SK-N-SH (cell line): ENCODE measurements around the gene STK32A. TPM values are rescaled to one million over a fixed set of nuclear protein-coding genes. Genes with fewer than 3 reads are reported as not detected.

Experiments
- CTCF ChIA-PET: fragments of 300-600, 350-600 bp; formaldehyde crosslinking; extraction: SDS; loops from one replicate; lab custom pipeline; 2021; lab: Yijun Ruan, JAX
- POLR2A ChIA-PET: fragments of 350-600 bp; sonication (Branson Sonifier 250); formaldehyde crosslinking; extraction: SDS; loops from one replicate; lab custom pipeline; 2020; ENCODE audit warnings: antibody characterized with exemption, inconsistent platforms; lab: Yijun Ruan, JAX
- DNase-seq: peaks from one replicate; pipeline ENCODE4 v3.0.0; 2012
- H2AFZ ChIP-seq: fragments of 200-600 bp; sonication (generic); 2 replicates; pipeline ENCODE4 v1.8.1; 2016; ENCODE audit warnings: antibody characterized with exemption, mild to moderate bottlenecking, low read depth
- H3F3A ChIP-seq: fragments of 200-600 bp; sonication (generic); replicated peaks from 2 replicates; pipeline ENCODE3; 2016; ENCODE audit warnings: antibody characterized with exemption, mild to moderate bottlenecking; ENCODE audit not compliant: insufficient read depth
- H3K27ac ChIP-seq, 2 experiments: fragments of 200-500 bp in 1 of 2; fragments of 200-600 bp in 1 of 2; sonication (Bioruptor generic) in 1 of 2; sonication (generic), shearing (Covaris generic) in 1 of 2; 2 replicates each; pipeline versions ENCODE4 v1.5.1 to v1.6.1; 2014 to 2016; ENCODE audit warnings: low read depth in 2 of 2, inconsistent platforms in 1 of 2, low read length in 1 of 2, mild to moderate bottlenecking in 1 of 2, mixed read lengths in 1 of 2
- H3K27me3 ChIP-seq: fragments of 200-600 bp; sonication (generic), shearing (Covaris generic); 2 replicates; pipeline ENCODE4 v1.6.1; 2016; ENCODE audit warnings: mixed run types; ENCODE audit not compliant: insufficient read depth
- H3K36me3 ChIP-seq, 2 experiments: fragments of 200-500 bp in 1 of 2; fragments of 200-600 bp in 1 of 2; sonication (Bioruptor generic) in 1 of 2; sonication (generic) in 1 of 2; replicated peaks in 1 of 2; 2 replicates each; pipeline versions ENCODE3 to v1.5.1; 2014 to 2016; ENCODE audit warnings: low read length in 1 of 2, mild to moderate bottlenecking in 1 of 2; ENCODE audit not compliant: insufficient read depth in 2 of 2, control insufficient read depth in 1 of 2
- H3K4me1 ChIP-seq, 2 experiments: fragments of 200-500 bp in 1 of 2; fragments of 200-600 bp in 1 of 2; sonication (Bioruptor generic) in 1 of 2; sonication (generic), shearing (Covaris generic) in 1 of 2; 2 replicates each; pipeline versions ENCODE4 v1.5.1 to v1.6.1; 2014 to 2016; ENCODE audit warnings: low read depth in 1 of 2, low read length in 1 of 2, mixed run types in 1 of 2; ENCODE audit not compliant: insufficient read depth in 2 of 2, control insufficient read depth in 1 of 2
- H3K4me2 ChIP-seq: fragments of 200-600 bp; sonication (generic), shearing (Covaris generic); 2 replicates; pipeline ENCODE4 v1.6.1; 2017; ENCODE audit warnings: mixed run types
- H3K4me3 ChIP-seq, 2 experiments: fragments of 200-500 bp in 1 of 2; fragments of 200-600 bp in 1 of 2; sonication (Bioruptor generic) in 1 of 2; sonication (generic), shearing (Covaris generic) in 1 of 2; 2 replicates each; pipeline versions ENCODE4 v1.5.1 to v1.8.1; 2014 to 2016; ENCODE audit warnings: low read depth in 2 of 2, inconsistent platforms in 1 of 2, low read length in 1 of 2, mild to moderate bottlenecking in 1 of 2, mixed read lengths in 1 of 2, moderate library complexity in 1 of 2
- H3K79me2 ChIP-seq: fragments of 200-600 bp; sonication (generic); 2 replicates; pipeline ENCODE4 v1.8.1; 2017; ENCODE audit warnings: mild to moderate bottlenecking; ENCODE audit not compliant: insufficient read depth
- H3K9ac ChIP-seq: fragments of 200-600 bp; sonication (generic); 2 replicates; pipeline ENCODE4 v1.6.1; 2017; ENCODE audit warnings: mixed run types
- H3K9me2 ChIP-seq: fragments of 200-600 bp; sonication (generic); 2 replicates; pipeline ENCODE4 v1.6.1; 2017; ENCODE audit warnings: mixed run types
- H3K9me3 ChIP-seq: fragments of 200-600 bp; sonication (generic); 2 replicates; pipeline ENCODE4 v1.6.1; 2017; ENCODE audit warnings: mixed run types, mild to moderate bottlenecking, moderate library complexity
- H4K20me1 ChIP-seq: fragments of 200-600 bp; sonication (generic); 2 replicates; pipeline ENCODE4 v1.6.1; 2017; ENCODE audit warnings: mild to moderate bottlenecking, mixed run types; ENCODE audit not compliant: insufficient read depth
- CHD2 ChIP-seq: fragments of 150-350 bp; IDR thresholded peaks from 2 replicates; pipeline ENCODE4 v1.6.1; 2018; ENCODE audit warnings: low read length; ENCODE audit not compliant: partially characterized antibody
- EP300 ChIP-seq, 2 experiments: IDR thresholded peaks; 2 replicates each; pipeline versions ENCODE4 v1.4.0 to v1.6.1; 2012; ENCODE audit warnings: borderline replicate concordance in 1 of 2, low read depth in 1 of 2, low read length in 1 of 2
- FOXJ3 ChIP-seq: sonication (generic); formaldehyde crosslinking; IDR thresholded peaks from 2 replicates; pipeline ENCODE4 v1.5.1; 2020; ENCODE audit warnings: mild to moderate bottlenecking, missing genetic modification reagents
- MXI1 ChIP-seq: IDR thresholded peaks from 2 replicates; pipeline ENCODE4 v1.6.1; 2012; ENCODE audit warnings: mild to moderate bottlenecking, low read depth, low read length, improper control_type of control experiment
- NRF1 ChIP-seq: IDR thresholded peaks from 2 replicates; pipeline ENCODE4 v1.6.1; 2012; ENCODE audit warnings: low read depth, mild to moderate bottlenecking, low read length
- POLR2AphosphoS5 ChIP-seq: IDR thresholded peaks from 2 replicates; pipeline ENCODE4 v1.6.1; 2012; ENCODE audit warnings: low read depth, low read length
- RCOR1 ChIP-seq: fragments of 150-350 bp; IDR thresholded peaks from 2 replicates; pipeline ENCODE4 v1.6.1; 2017; ENCODE audit warnings: antibody characterized with exemption, low read length
- RFX5 ChIP-seq: IDR thresholded peaks from 2 replicates; pipeline ENCODE4 v1.6.1; 2012; ENCODE audit warnings: mild to moderate bottlenecking, improper control_type of control experiment, low read length
- SMC3 ChIP-seq: IDR thresholded peaks from 2 replicates; pipeline ENCODE4 v1.6.1; 2012; ENCODE audit warnings: low read depth, low read length, improper control_type of control experiment
- USF2 ChIP-seq: fragments of 150-350 bp; IDR thresholded peaks from 2 replicates; pipeline ENCODE4 v1.6.1; 2017; ENCODE audit warnings: antibody characterized with exemption, low read length, low read depth, borderline replicate concordance
- YY1 ChIP-seq: IDR thresholded peaks from 2 replicates; pipeline ENCODE4 v1.4.0; 2012; ENCODE audit warnings: low read depth, mild to moderate bottlenecking
- WGBS: methylation state at CpG from one replicate; pipeline ENCODE4 v1.1.6; 2017; ENCODE audit warnings: low lambda C conversion rate; 5-methylcytosine and 5-hydroxymethylcytosine counted together
- polyA plus RNA-seq, 3 experiments: library from polyadenylated mRNA; depleted of rRNA; stranded (reverse); fragments of >200 nt; gene quantifications; 2 replicates each; pipeline ENCODE4 v1.2.3, GENCODE V29; 2012
- TF ChIP-seq, protein P1 (sequence below): IDR thresholded peaks from 2 replicates; pipeline ENCODE4 v1.4.0; 2012; ENCODE audit warnings: low read depth, borderline replicate concordance
- TF ChIP-seq, protein P2 (sequence below): IDR thresholded peaks from 2 replicates; pipeline ENCODE4 v1.6.1; 2012; ENCODE audit warnings: mild to moderate bottlenecking, low read depth, low read length, moderate library complexity
- TF ChIP-seq, protein P3 (sequence below): IDR thresholded peaks from 2 replicates; pipeline ENCODE4 v1.4.0; 2012; ENCODE audit warnings: low read depth
- TF ChIP-seq, protein P4 (sequence below): fragments of 150-350 bp; IDR thresholded peaks from 2 replicates; pipeline ENCODE4 v1.6.1; 2016; ENCODE audit warnings: mild to moderate bottlenecking, low read depth, low read length

Gene STK32A
- polyA plus RNA-seq, 1 of the 3 experiments (the other 2 are of a cell fraction), result 0.20 TPM

- POLR2A ChIA-PET, result no interaction called here
- Histone ChIP-seq H3K27me3 (no peaks in the 10 kb centered on the region), H3K79me2 (no peaks in the 10 kb centered on the region), H3K9ac (no peak overlapping the region), H4K20me1 (no peaks in the 10 kb centered on the region), H3K36me3 (peaks cover 14 to 27% of the 10 kb centered on the region in 2 experiments), H3K4me3 (no peak overlapping the region), H3K4me1 (peaks cover 0 to 58% of the 10 kb centered on the region in 2 experiments; a peak in 2 of 4 replicates), H3K9me2 (no peaks in the 10 kb centered on the region), H3F3A (no peaks in the 10 kb centered on the region), H3K4me2 (no peak overlapping the region), H2AFZ (no peak overlapping the region), H3K9me3 (no peaks in the 10 kb centered on the region), H3K27ac (peak overlapping the region; percentile 20 to 89; a peak in 3 of 4 replicates)
- CTCF ChIA-PET, result interaction anchor here (0.6 to 2.8 kb wide), 9 partner anchors 8 to 884 kb away, joined by 3 to 14 read pairs (median 5); no protein-coding TSS in a partner anchor
- peak; percentile 52 for DNase-seq
- TF ChIP-seq EP300 (IDR thresholded peaks at IDR 0.05; ENCODE audit: borderline replicate concordance in 1 of 2, low read depth in 1 of 2, low read length in 1 of 2) (peak in 1 of 2 experiments; percentile 76; a peak in 1 of 4 replicates), RCOR1 (peak; percentile 84), CHD2 (peak; percentile 63), USF2 (no peak), RFX5 (no peak), POLR2AphosphoS5 (0 out of 2 replicates have a peak, but pooled peaks have one; percentile 0)
- TF ChIP-seq, protein P1, sequence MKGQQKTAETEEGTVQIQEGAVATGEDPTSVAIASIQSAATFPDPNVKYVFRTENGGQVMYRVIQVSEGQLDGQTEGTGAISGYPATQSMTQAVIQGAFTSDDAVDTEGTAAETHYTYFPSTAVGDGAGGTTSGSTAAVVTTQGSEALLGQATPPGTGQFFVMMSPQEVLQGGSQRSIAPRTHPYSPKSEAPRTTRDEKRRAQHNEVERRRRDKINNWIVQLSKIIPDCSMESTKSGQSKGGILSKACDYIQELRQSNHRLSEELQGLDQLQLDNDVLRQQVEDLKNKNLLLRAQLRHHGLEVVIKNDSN, result no peak
- 50% methylated on average over 4 of the region's 4 CpGs for WGBS
These were observed 152.3 kb downstream of the STK32A start for GRCh38 chr5:147387109-147387508.

- TF ChIP-seq, protein P2, sequence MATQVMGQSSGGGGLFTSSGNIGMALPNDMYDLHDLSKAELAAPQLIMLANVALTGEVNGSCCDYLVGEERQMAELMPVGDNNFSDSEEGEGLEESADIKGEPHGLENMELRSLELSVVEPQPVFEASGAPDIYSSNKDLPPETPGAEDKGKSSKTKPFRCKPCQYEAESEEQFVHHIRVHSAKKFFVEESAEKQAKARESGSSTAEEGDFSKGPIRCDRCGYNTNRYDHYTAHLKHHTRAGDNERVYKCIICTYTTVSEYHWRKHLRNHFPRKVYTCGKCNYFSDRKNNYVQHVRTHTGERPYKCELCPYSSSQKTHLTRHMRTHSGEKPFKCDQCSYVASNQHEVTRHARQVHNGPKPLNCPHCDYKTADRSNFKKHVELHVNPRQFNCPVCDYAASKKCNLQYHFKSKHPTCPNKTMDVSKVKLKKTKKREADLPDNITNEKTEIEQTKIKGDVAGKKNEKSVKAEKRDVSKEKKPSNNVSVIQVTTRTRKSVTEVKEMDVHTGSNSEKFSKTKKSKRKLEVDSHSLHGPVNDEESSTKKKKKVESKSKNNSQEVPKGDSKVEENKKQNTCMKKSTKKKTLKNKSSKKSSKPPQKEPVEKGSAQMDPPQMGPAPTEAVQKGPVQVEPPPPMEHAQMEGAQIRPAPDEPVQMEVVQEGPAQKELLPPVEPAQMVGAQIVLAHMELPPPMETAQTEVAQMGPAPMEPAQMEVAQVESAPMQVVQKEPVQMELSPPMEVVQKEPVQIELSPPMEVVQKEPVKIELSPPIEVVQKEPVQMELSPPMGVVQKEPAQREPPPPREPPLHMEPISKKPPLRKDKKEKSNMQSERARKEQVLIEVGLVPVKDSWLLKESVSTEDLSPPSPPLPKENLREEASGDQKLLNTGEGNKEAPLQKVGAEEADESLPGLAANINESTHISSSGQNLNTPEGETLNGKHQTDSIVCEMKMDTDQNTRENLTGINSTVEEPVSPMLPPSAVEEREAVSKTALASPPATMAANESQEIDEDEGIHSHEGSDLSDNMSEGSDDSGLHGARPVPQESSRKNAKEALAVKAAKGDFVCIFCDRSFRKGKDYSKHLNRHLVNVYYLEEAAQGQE, result no peak
- TF ChIP-seq SMC3, result no peak
- TF ChIP-seq, protein P1, result no peak
- TF ChIP-seq POLR2AphosphoS5, result no peak; the same call in 1 of the 2 replicates
- TF ChIP-seq MXI1, result no peak
- TF ChIP-seq, protein P3, sequence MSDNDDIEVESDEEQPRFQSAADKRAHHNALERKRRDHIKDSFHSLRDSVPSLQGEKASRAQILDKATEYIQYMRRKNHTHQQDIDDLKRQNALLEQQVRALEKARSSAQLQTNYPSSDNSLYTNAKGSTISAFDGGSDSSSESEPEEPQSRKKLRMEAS, result no peak
- TF ChIP-seq FOXJ3 (CRISPR knock-in tag), result no peak
- no peak for TF ChIP-seq RFX5
- TF ChIP-seq NRF1, result no peak
- no peak for TF ChIP-seq YY1
- TF ChIP-seq, protein P4, sequence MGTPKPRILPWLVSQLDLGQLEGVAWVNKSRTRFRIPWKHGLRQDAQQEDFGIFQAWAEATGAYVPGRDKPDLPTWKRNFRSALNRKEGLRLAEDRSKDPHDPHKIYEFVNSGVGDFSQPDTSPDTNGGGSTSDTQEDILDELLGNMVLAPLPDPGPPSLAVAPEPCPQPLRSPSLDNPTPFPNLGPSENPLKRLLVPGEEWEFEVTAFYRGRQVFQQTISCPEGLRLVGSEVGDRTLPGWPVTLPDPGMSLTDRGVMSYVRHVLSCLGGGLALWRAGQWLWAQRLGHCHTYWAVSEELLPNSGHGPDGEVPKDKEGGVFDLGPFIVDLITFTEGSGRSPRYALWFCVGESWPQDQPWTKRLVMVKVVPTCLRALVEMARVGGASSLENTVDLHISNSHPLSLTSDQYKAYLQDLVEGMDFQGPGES, result no peak
- H3K9me2 ChIP-seq, result no peaks in the 10 kb centered on the region
- H3K4me2 ChIP-seq, result no peak overlapping the region
- H3K79me2 ChIP-seq, result no peaks in the 10 kb centered on the region
- POLR2A ChIA-PET, result no interaction called here
- no peak for DNase-seq
- no peaks in the 10 kb centered on the region for H4K20me1 ChIP-seq
- H3K4me1 ChIP-seq, result peaks cover 0 to 51% of the 10 kb centered on the region in 2 experiments; a peak in 2 of 4 replicates
- no peak overlapping the region for H3K4me3 ChIP-seq
- peak overlapping the region in 1 of 2 experiments; percentile 89; a peak in 2 of 4 replicates for H3K27ac ChIP-seq
- H3K27me3 ChIP-seq, result no peaks in the 10 kb centered on the region
- H3K36me3 ChIP-seq, result peaks cover 15 to 40% of the 10 kb centered on the region in 2 experiments
- no peak overlapping the region for H3K9ac ChIP-seq
- CTCF ChIA-PET, result interaction anchor here (0.6 to 2.8 kb wide), 9 partner anchors 9 to 855 kb away, joined by 3 to 14 read pairs (median 4); no protein-coding TSS in a partner anchor
- no peak overlapping the region for H2AFZ ChIP-seq
- H3F3A ChIP-seq, result no peaks in the 10 kb centered on the region
- no peaks in the 10 kb centered on the region for H3K9me3 ChIP-seq
- 88% methylated on average over 5 of the region's 7 CpGs for WGBS
These were observed 153.6 kb downstream of the STK32A start for GRCh38 chr5:147388184-147389108.
